Trophoblast cell (in vitro differentiated cells and primary cell): Measurements from ENCODE around the gene DAW1.

ENCODE experiments used
- DNase-seq, 2 donors: peaks; one replicate each; pipeline ENCODE4 v3.0.0-alpha.2; 2016
- H2AFZ ChIP-seq: 2 replicates; pipeline ENCODE4 v1.6.1; 2013; ENCODE audit warnings: low read length, moderate library complexity, mild to moderate bottlenecking; ENCODE audit not compliant: insufficient read depth, poor library complexity
- H2AK5ac ChIP-seq: 2 replicates; pipeline ENCODE4 v1.6.1; 2013; ENCODE audit warnings: mild to moderate bottlenecking, low read length
- H2BK120ac ChIP-seq: 2 replicates; pipeline ENCODE4 v1.6.1; 2013; ENCODE audit warnings: low read length, mild to moderate bottlenecking, moderate library complexity; ENCODE audit not compliant: insufficient read depth, poor library complexity
- H2BK12ac ChIP-seq: 2 replicates; pipeline ENCODE4 v1.6.1; 2013; ENCODE audit warnings: mild to moderate bottlenecking, low read length, moderate library complexity
- H2BK5ac ChIP-seq: 2 replicates; pipeline ENCODE4 v1.6.1; 2013; ENCODE audit warnings: low read length, low read depth, moderate library complexity, mild to moderate bottlenecking; ENCODE audit not compliant: poor library complexity
- H3K14ac ChIP-seq: 2 replicates; pipeline ENCODE4 v1.6.1; 2013; ENCODE audit warnings: mild to moderate bottlenecking, low read length
- H3K18ac ChIP-seq: 2 replicates; pipeline ENCODE4 v1.6.1; 2013; ENCODE audit warnings: mild to moderate bottlenecking, low read length
- H3K23ac ChIP-seq: 2 replicates; pipeline ENCODE4 v1.6.1; 2013; ENCODE audit warnings: low read length
- H3K27ac ChIP-seq: 2 replicates; pipeline ENCODE4 v1.5.1; 2013; ENCODE audit warnings: low read depth, mild to moderate bottlenecking, inconsistent platforms, low read length, moderate library complexity
- H3K27me3 ChIP-seq: 2 replicates; pipeline ENCODE4 v1.6.1; 2013; ENCODE audit warnings: inconsistent platforms, mild to moderate bottlenecking, low read length, moderate library complexity; ENCODE audit not compliant: insufficient read depth
- H3K36me3 ChIP-seq, 2 experiments: 1 replicate in 1 of 2; 2 replicates in 1 of 2; pipeline ENCODE4 v1.6.1; 2013; ENCODE audit warnings: low read length in 2 of 2, mild to moderate bottlenecking in 2 of 2, moderate library complexity in 1 of 2; ENCODE audit not compliant: insufficient read depth in 2 of 2, control insufficient read depth in 1 of 2
- H3K4ac ChIP-seq: 2 replicates; pipeline ENCODE4 v1.6.1; 2013; ENCODE audit warnings: low read depth, mild to moderate bottlenecking, low read length, moderate library complexity
- H3K4me1 ChIP-seq, 2 experiments: 1 replicate in 1 of 2; 2 replicates in 1 of 2; pipeline ENCODE4 v1.6.1; 2013; ENCODE audit warnings: low read length in 2 of 2, mild to moderate bottlenecking in 2 of 2, moderate library complexity in 1 of 2; ENCODE audit not compliant: insufficient read depth in 2 of 2, control insufficient read depth in 1 of 2
- H3K4me2 ChIP-seq: 2 replicates; pipeline ENCODE4 v1.6.1; 2013; ENCODE audit warnings: inconsistent platforms, mild to moderate bottlenecking, low read length, moderate library complexity
- H3K4me3 ChIP-seq: 2 replicates; pipeline ENCODE4 v1.5.1; 2013; ENCODE audit warnings: mild to moderate bottlenecking, low read depth, low read length, inconsistent platforms
- H3K79me1 ChIP-seq: one replicate; pipeline ENCODE4 v1.6.1; 2013; ENCODE audit warnings: low read length
- H3K79me2 ChIP-seq: 2 replicates; pipeline ENCODE4 v1.6.1; 2013; ENCODE audit warnings: low read length, mild to moderate bottlenecking; ENCODE audit not compliant: control insufficient read depth, insufficient read depth, poor library complexity
- H3K9ac ChIP-seq: 2 replicates; pipeline ENCODE4 v1.6.1; 2013; ENCODE audit warnings: mild to moderate bottlenecking, low read length
- H3K9me3 ChIP-seq: 2 replicates; pipeline ENCODE4 v1.6.1; 2013; ENCODE audit warnings: low read depth, mild to moderate bottlenecking, control low read depth, inconsistent platforms, low read length; ENCODE audit not compliant: insufficient read depth
- H4K12ac ChIP-seq: 2 replicates; pipeline ENCODE4 v1.6.1; 2013; ENCODE audit warnings: low read depth, mild to moderate bottlenecking, low read length, moderate library complexity
- H4K8ac ChIP-seq: 2 replicates; pipeline ENCODE4 v1.6.1; 2013; ENCODE audit warnings: low read depth, mild to moderate bottlenecking, low read length, moderate library complexity
- H4K91ac ChIP-seq: one replicate; pipeline ENCODE4 v1.6.1; 2013; ENCODE audit warnings: low read depth, mild to moderate bottlenecking, low read length, moderate library complexity
- WGBS: extraction: QIAGEN DNeasy Blood & Tissue Kit; methylation state at CpG from one replicate; pipeline ENCODE4 v1.1.7; 2013; ENCODE audit warnings: missing lambda C conversion rate; ENCODE audit not compliant: insufficient read length, insufficient coverage; ENCODE audit errors: extremely low coverage; 5-methylcytosine and 5-hydroxymethylcytosine counted together

Gene DAW1

GRCh38 chr2:227853204-227853629 is 18.2 kb upstream of the DAW1 start:
- Histone ChIP-seq H3K9ac (no peak overlapping the region), H3K27me3 (no peaks in the 10 kb centered on the region), H4K91ac (no peak overlapping the region), H3K4me3 (no peak overlapping the region), H2AFZ (no peak overlapping the region), H2BK12ac (no peak overlapping the region), H3K9me3 (no peaks in the 10 kb centered on the region), H3K27ac (no peak overlapping the region), H3K18ac (no peak overlapping the region), H4K12ac (no peak overlapping the region), H3K79me1 (no peaks in the 10 kb centered on the region), H2AK5ac (no peak overlapping the region), H2BK5ac (no peak overlapping the region), H3K23ac (no peak overlapping the region), H3K79me2 (no peaks in the 10 kb centered on the region), H3K4ac (no peak overlapping the region), H3K4me2 (no peak overlapping the region), H4K8ac (no peak overlapping the region), H3K14ac (no peak overlapping the region), H3K36me3 (no peaks in the 10 kb centered on the region), H2BK120ac (no peak overlapping the region), H3K4me1 (peaks cover 0 to 2% of the 10 kb centered on the region in 2 experiments)
- no CpG with 5 or more reads among the region's 4 CpGs for WGBS
- DNase-seq = no peak

- Histone ChIP-seq H2BK12ac (no peak overlapping the region), H3K36me3 (no peaks in the 10 kb centered on the region), H4K12ac (no peak overlapping the region), H3K23ac (no peak overlapping the region), H3K27ac (no peak overlapping the region), H2BK5ac (no peak overlapping the region), H3K4me1 (peaks cover 0 to 2% of the 10 kb centered on the region in 2 experiments), H3K79me2 (no peaks in the 10 kb centered on the region), H2AK5ac (no peak overlapping the region), H3K9me3 (no peaks in the 10 kb centered on the region), H2BK120ac (no peak overlapping the region), H4K91ac (no peak overlapping the region), H3K18ac (no peak overlapping the region), H3K4me3 (no peak overlapping the region), H3K4ac (no peak overlapping the region), H3K14ac (no peak overlapping the region), H4K8ac (no peak overlapping the region), H3K79me1 (no peaks in the 10 kb centered on the region), H2AFZ (no peak overlapping the region), H3K27me3 (no peaks in the 10 kb centered on the region), H3K4me2 (no peak overlapping the region), H3K9ac (peak overlapping the region; percentile 7)
- WGBS = no CpG with 5 or more reads among the region's 6 CpGs
- DNase-seq = no peak
Observed at GRCh38 chr2:227853765-227854271, 17.6 kb upstream of the DAW1 start.

GRCh38 chr2:227855440-227855839 is 16.0 kb upstream of the DAW1 start:
- no peaks in the 10 kb centered on the region for H3K36me3 ChIP-seq
- H3K9ac ChIP-seq = no peak overlapping the region
- H3K79me1 ChIP-seq = no peaks in the 10 kb centered on the region
- no peak for DNase-seq
- no peak overlapping the region for H4K91ac ChIP-seq
- H3K9me3 ChIP-seq = no peaks in the 10 kb centered on the region
- no peak overlapping the region for H2AK5ac ChIP-seq
- no peaks in the 10 kb centered on the region for H3K79me2 ChIP-seq
- H2AFZ ChIP-seq = no peak overlapping the region
- no peak overlapping the region for H3K4me3 ChIP-seq
- H4K8ac ChIP-seq = no peak overlapping the region
- no peak overlapping the region for H3K23ac ChIP-seq
- H3K4me2 ChIP-seq = no peak overlapping the region
- H3K14ac ChIP-seq = no peak overlapping the region
- H3K27ac ChIP-seq = no peak overlapping the region
- H3K27me3 ChIP-seq = no peaks in the 10 kb centered on the region
- no peaks in the 10 kb centered on the region for H3K4me1 ChIP-seq
- H3K18ac ChIP-seq = no peak overlapping the region
- H2BK120ac ChIP-seq = no peak overlapping the region
- H4K12ac ChIP-seq = no peak overlapping the region
- no peak overlapping the region for H3K4ac ChIP-seq
- H2BK5ac ChIP-seq = no peak overlapping the region
- no peak overlapping the region for H2BK12ac ChIP-seq
- WGBS = no CpG with 5 or more reads among the region's 3 CpGs

- no peak overlapping the region for H3K14ac ChIP-seq
- no CpG with 5 or more reads among the region's 2 CpGs for WGBS
- H3K27me3 ChIP-seq = no peaks in the 10 kb centered on the region
- H3K23ac ChIP-seq = no peak overlapping the region
- H3K18ac ChIP-seq = no peak overlapping the region
- H3K9ac ChIP-seq = no peak overlapping the region
- H3K4ac ChIP-seq = no peak overlapping the region
- no peak overlapping the region for H2BK12ac ChIP-seq
- H3K79me2 ChIP-seq = no peaks in the 10 kb centered on the region
- H3K4me2 ChIP-seq = no peak overlapping the region
- no peaks in the 10 kb centered on the region for H3K36me3 ChIP-seq
- no peak overlapping the region for H4K12ac ChIP-seq
- H2BK120ac ChIP-seq = no peak overlapping the region
- no peak overlapping the region for H2BK5ac ChIP-seq
- no peaks in the 10 kb centered on the region for H3K79me1 ChIP-seq
- H3K4me3 ChIP-seq = no peak overlapping the region
- no peak overlapping the region for H4K8ac ChIP-seq
- no peak overlapping the region for H2AK5ac ChIP-seq
- no peak overlapping the region for H4K91ac ChIP-seq
- H2AFZ ChIP-seq = no peak overlapping the region
- no peak overlapping the region for H3K27ac ChIP-seq
- no peak for DNase-seq
- H3K4me1 ChIP-seq = no peaks in the 10 kb centered on the region
- H3K9me3 ChIP-seq = no peaks in the 10 kb centered on the region
Observed at GRCh38 chr2:227856697-227857096, 14.7 kb upstream of the DAW1 start.
